Measurements from ENCODE around the gene AUTS2. TPM values are rescaled to one million over a fixed set of nuclear protein-coding genes. Genes with fewer than 3 reads are reported as not detected.

AUTS2 gene
- total RNA-seq, 2 donors from 2014 or later = 0.53 to 2.2 TPM

GRCh38 chr7:69864274-69864673 is 266.0 kb downstream of the AUTS2 start:
- ATAC-seq (no peak), DNase-seq (ENCODE audit: low spot score in 2 of 2) (no peak)
- H3K36me3 Mint-ChIP-seq = peaks cover 0 to 4% of the 10 kb centered on the region in 2 donors
- no peak overlapping the region for H3K27ac Mint-ChIP-seq
- peaks cover 4 to 8% of the 10 kb centered on the region in 2 donors for H3K9me3 Mint-ChIP-seq

GRCh38 chr7:69864822-69865221 is 266.5 kb downstream of the AUTS2 start:
- peaks cover under 1 to 4% of the 10 kb centered on the region in 2 donors for H3K9me3 Mint-ChIP-seq
- DNase-seq (ENCODE audit: low spot score in 2 of 2) (no peak), ATAC-seq (no peak)
- H3K36me3 Mint-ChIP-seq = peaks cover 0 to under 1% of the 10 kb centered on the region in 2 donors
- H3K27ac Mint-ChIP-seq = no peak overlapping the region

GRCh38 chr7:69868921-69869320 is 270.6 kb downstream of the AUTS2 start:
- DNase-seq (ENCODE audit: low spot score in 2 of 2) (no peak), ATAC-seq (no peak)
- Mint-ChIP-seq H3K9me3 (peaks cover 0 to 8% of the 10 kb centered on the region in 2 donors), H3K36me3 (peaks cover 0 to 2% of the 10 kb centered on the region in 2 donors), H3K27ac (no peak overlapping the region)

- H3K27ac Mint-ChIP-seq = no peak overlapping the region
- H3K36me3 Mint-ChIP-seq = peaks cover 0 to 6% of the 10 kb centered on the region in 2 donors
- ATAC-seq (no peak), DNase-seq (ENCODE audit: low spot score in 2 of 2) (no peak)
- H3K9me3 Mint-ChIP-seq = peaks cover 0 to 12% of the 10 kb centered on the region in 2 donors
These were observed 273.1 kb downstream of the AUTS2 start for GRCh38 chr7:69871213-69871885.

GRCh38 chr7:69871886-69872569 is 273.8 kb downstream of the AUTS2 start:
- H3K27ac Mint-ChIP-seq = no peak overlapping the region
- ATAC-seq (no peak), DNase-seq (ENCODE audit: low spot score in 2 of 2) (no peak)
- peaks cover 0 to 12% of the 10 kb centered on the region in 2 donors for H3K9me3 Mint-ChIP-seq
- H3K36me3 Mint-ChIP-seq = peaks cover 0 to 6% of the 10 kb centered on the region in 2 donors

GRCh38 chr7:69873512-69873911 is 275.2 kb downstream of the AUTS2 start:
- no peak overlapping the region for H3K27ac Mint-ChIP-seq
- peaks cover 0 to 17% of the 10 kb centered on the region in 2 donors for H3K9me3 Mint-ChIP-seq
- peaks cover 0 to 6% of the 10 kb centered on the region in 2 donors for H3K36me3 Mint-ChIP-seq
- ATAC-seq (no peak), DNase-seq (ENCODE audit: low spot score in 2 of 2) (no peak)

- Mint-ChIP-seq H3K27ac (no peak overlapping the region), H3K36me3 (peaks cover 0 to 6% of the 10 kb centered on the region in 2 donors), H3K9me3 (peaks cover 0 to 13% of the 10 kb centered on the region in 2 donors)
- ATAC-seq (no peak), DNase-seq (ENCODE audit: low spot score in 2 of 2) (no peak)
These were observed 279.7 kb downstream of the AUTS2 start for GRCh38 chr7:69878015-69878414.

- H3K27ac Mint-ChIP-seq = no peak overlapping the region
- H3K36me3 Mint-ChIP-seq = peaks cover 0 to 6% of the 10 kb centered on the region in 2 donors
- ATAC-seq = no peak
These were observed 280.3 kb downstream of the AUTS2 start for GRCh38 chr7:69878591-69878990.

GRCh38 chr7:69879989-69880388 is 281.7 kb downstream of the AUTS2 start:
- H3K9me3 Mint-ChIP-seq = peaks cover 0 to 7% of the 10 kb centered on the region in 2 donors

More at GRCh38 chr7:69878591-69878990, 280.3 kb downstream of the AUTS2 start:
- H3K9me3 Mint-ChIP-seq = peaks cover 0 to 13% of the 10 kb centered on the region in 2 donors
- no peak for DNase-seq (ENCODE audit: low spot score in 2 of 2)

GRCh38 chr7:69880840-69881239 is 282.6 kb downstream of the AUTS2 start:
- ATAC-seq (no peak), DNase-seq (ENCODE audit: low spot score in 2 of 2) (no peak)
- Mint-ChIP-seq H3K27ac (no peak overlapping the region), H3K9me3 (peaks cover 0 to 5% of the 10 kb centered on the region in 2 donors), H3K36me3 (no peaks in the 10 kb centered on the region)

More at GRCh38 chr7:69879989-69880388, 281.7 kb downstream of the AUTS2 start:
- H3K27ac Mint-ChIP-seq = no peak overlapping the region
- H3K36me3 Mint-ChIP-seq = no peaks in the 10 kb centered on the region
- no peak for ATAC-seq
- DNase-seq (ENCODE audit: low spot score in 2 of 2) = no peak

- ATAC-seq (no peak), DNase-seq (ENCODE audit: low spot score in 2 of 2) (no peak)
- Mint-ChIP-seq H3K27ac (no peak overlapping the region), H3K9me3 (peaks cover 0 to 6% of the 10 kb centered on the region in 2 donors), H3K36me3 (no peaks in the 10 kb centered on the region)
These were observed 284.0 kb downstream of the AUTS2 start for GRCh38 chr7:69882269-69882668.

- peaks cover 0 to 4% of the 10 kb centered on the region in 2 donors for H3K9me3 Mint-ChIP-seq
- ATAC-seq (no peak), DNase-seq (ENCODE audit: low spot score in 2 of 2) (no peak)
- no peak overlapping the region for H3K27ac Mint-ChIP-seq
- H3K36me3 Mint-ChIP-seq = no peaks in the 10 kb centered on the region
These were observed 285.2 kb downstream of the AUTS2 start for GRCh38 chr7:69883399-69883891.

GRCh38 chr7:69885431-69885830 is 287.2 kb downstream of the AUTS2 start:
- DNase-seq (ENCODE audit: low spot score in 2 of 2) = no peak
- Mint-ChIP-seq H3K27ac (no peak overlapping the region), H3K36me3 (no peaks in the 10 kb centered on the region), H3K9me3 (peaks cover 0 to 4% of the 10 kb centered on the region in 2 donors)
- no peak for ATAC-seq

- DNase-seq (ENCODE audit: low spot score in 2 of 2) (no peak), ATAC-seq (peak in 1 of 2 donors; percentile 40)
- no peaks in the 10 kb centered on the region for H3K36me3 Mint-ChIP-seq
- H3K27ac Mint-ChIP-seq = no peak overlapping the region
- H3K9me3 Mint-ChIP-seq = peaks cover 0 to 4% of the 10 kb centered on the region in 2 donors
These were observed 291.2 kb downstream of the AUTS2 start for GRCh38 chr7:69889338-69889975.

GRCh38 chr7:69889976-69890351 is 291.7 kb downstream of the AUTS2 start:
- no peak for ATAC-seq
- no peak for DNase-seq (ENCODE audit: low spot score in 2 of 2)
- no peak overlapping the region for H3K27ac Mint-ChIP-seq
- no peaks in the 10 kb centered on the region for H3K36me3 Mint-ChIP-seq
- H3K9me3 Mint-ChIP-seq = peaks cover 0 to 4% of the 10 kb centered on the region in 2 donors

- Mint-ChIP-seq H3K9me3 (peaks cover 0 to 7% of the 10 kb centered on the region in 2 donors), H3K36me3 (peaks cover 0 to 5% of the 10 kb centered on the region in 2 donors), H3K27ac (no peak overlapping the region)
- ATAC-seq (no peak), DNase-seq (ENCODE audit: low spot score in 2 of 2) (no peak)
These were observed 294.5 kb downstream of the AUTS2 start for GRCh38 chr7:69892790-69893189.

GRCh38 chr7:69893906-69894305 is 295.6 kb downstream of the AUTS2 start:
- no peak for DNase-seq (ENCODE audit: low spot score in 2 of 2)
- H3K36me3 Mint-ChIP-seq = peaks cover 0 to 5% of the 10 kb centered on the region in 2 donors
- ATAC-seq = no peak
- H3K9me3 Mint-ChIP-seq = peaks cover 0 to 7% of the 10 kb centered on the region in 2 donors
- no peak overlapping the region for H3K27ac Mint-ChIP-seq

All from activated naive CD4-positive, alpha-beta T cell treated with anti-CD3 and anti-CD28 coated beads, Interleukin-2, amount 50 U/mL, for 72 hours (primary cell).